HFFc6 (cell line): ENCODE data around the gene RBM20. TPM values are rescaled to one million over a fixed set of nuclear protein-coding genes. Genes with fewer than 3 reads are reported as not detected.

Source experiments
- DNase-seq: peaks from one replicate; pipeline ENCODE4 v3.0.0-alpha.2; 2018
- H3K27ac Mint-ChIP-seq: 2 replicates; pipeline ENCODE4 v1.8.0; 2020; ENCODE audit warnings: mild to moderate bottlenecking, mixed read lengths
- H3K27me3 Mint-ChIP-seq: 2 replicates; pipeline ENCODE4 v1.8.0; 2021; ENCODE audit warnings: mild to moderate bottlenecking, moderate library complexity, mixed read lengths; ENCODE audit not compliant: insufficient read depth
- H3K36me3 Mint-ChIP-seq: 2 replicates; pipeline ENCODE4 v1.8.0; 2021; ENCODE audit warnings: low read depth, mixed read lengths
- H3K4me1 Mint-ChIP-seq: 2 replicates; pipeline ENCODE4 v1.8.0; 2020; ENCODE audit warnings: low read depth, mixed read lengths
- H3K4me3 Mint-ChIP-seq: 2 replicates; pipeline ENCODE4 v1.8.0; 2020; ENCODE audit warnings: mild to moderate bottlenecking, moderate library complexity, mixed read lengths
- H3K9me3 Mint-ChIP-seq: 2 replicates; pipeline ENCODE4 v1.8.0; 2020; ENCODE audit warnings: mild to moderate bottlenecking, mixed read lengths
- total RNA-seq, 6 experiments: library from RNA; stranded (reverse); fragmentation: NEBNext Ultra II Directional; extraction: Animal tissue kit (Norgen Biotek cat#: 25700); gene quantifications; 2 replicates in 1 of 6; 3 replicates in 5 of 6; pipeline ENCODE4 v1.2.3, GENCODE V29; 2021
- TF ChIP-seq, protein P1 (sequence below): fragments of 200-600 bp; sonication (generic); IDR thresholded peaks from 2 replicates; pipeline ENCODE4 v1.5.0; 2021; ENCODE audit warnings: antibody characterized with exemption, mild to moderate bottlenecking

RBM20 gene
- total RNA-seq, 6 experiments from 2014 or later: not detected

DNA sequence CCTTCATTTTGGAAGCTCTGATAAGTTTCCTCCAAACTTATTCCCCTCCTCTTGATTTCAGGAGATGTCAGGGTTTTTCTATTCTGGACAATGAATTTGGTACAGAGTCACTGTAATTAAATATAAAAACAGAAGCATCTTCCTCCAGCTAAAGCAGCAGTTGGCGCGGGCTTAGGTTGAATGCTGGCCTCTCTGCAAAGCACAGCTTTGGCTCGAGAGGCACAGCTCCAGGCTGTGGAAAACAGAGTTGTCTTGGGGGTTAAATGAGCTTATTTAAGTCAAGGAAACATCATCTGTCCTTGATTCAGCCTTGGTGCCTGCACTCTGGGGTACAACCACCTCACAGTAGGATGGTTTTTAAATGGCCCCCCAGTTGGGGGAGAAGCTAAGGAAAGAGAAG is 192.6 kb downstream of the RBM20 start:
- TF ChIP-seq, protein P1, sequence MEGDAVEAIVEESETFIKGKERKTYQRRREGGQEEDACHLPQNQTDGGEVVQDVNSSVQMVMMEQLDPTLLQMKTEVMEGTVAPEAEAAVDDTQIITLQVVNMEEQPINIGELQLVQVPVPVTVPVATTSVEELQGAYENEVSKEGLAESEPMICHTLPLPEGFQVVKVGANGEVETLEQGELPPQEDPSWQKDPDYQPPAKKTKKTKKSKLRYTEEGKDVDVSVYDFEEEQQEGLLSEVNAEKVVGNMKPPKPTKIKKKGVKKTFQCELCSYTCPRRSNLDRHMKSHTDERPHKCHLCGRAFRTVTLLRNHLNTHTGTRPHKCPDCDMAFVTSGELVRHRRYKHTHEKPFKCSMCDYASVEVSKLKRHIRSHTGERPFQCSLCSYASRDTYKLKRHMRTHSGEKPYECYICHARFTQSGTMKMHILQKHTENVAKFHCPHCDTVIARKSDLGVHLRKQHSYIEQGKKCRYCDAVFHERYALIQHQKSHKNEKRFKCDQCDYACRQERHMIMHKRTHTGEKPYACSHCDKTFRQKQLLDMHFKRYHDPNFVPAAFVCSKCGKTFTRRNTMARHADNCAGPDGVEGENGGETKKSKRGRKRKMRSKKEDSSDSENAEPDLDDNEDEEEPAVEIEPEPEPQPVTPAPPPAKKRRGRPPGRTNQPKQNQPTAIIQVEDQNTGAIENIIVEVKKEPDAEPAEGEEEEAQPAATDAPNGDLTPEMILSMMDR: no peak
- no peaks in the 10 kb centered on the region for H3K4me1 Mint-ChIP-seq
- no peak overlapping the region for H3K27ac Mint-ChIP-seq
- no peak for DNase-seq
- peaks cover 19% of the 10 kb centered on the region for H3K27me3 Mint-ChIP-seq
- no peaks in the 10 kb centered on the region for H3K36me3 Mint-ChIP-seq
- no peaks in the 10 kb centered on the region for H3K9me3 Mint-ChIP-seq
- H3K4me3 Mint-ChIP-seq: no peak overlapping the region

DNA sequence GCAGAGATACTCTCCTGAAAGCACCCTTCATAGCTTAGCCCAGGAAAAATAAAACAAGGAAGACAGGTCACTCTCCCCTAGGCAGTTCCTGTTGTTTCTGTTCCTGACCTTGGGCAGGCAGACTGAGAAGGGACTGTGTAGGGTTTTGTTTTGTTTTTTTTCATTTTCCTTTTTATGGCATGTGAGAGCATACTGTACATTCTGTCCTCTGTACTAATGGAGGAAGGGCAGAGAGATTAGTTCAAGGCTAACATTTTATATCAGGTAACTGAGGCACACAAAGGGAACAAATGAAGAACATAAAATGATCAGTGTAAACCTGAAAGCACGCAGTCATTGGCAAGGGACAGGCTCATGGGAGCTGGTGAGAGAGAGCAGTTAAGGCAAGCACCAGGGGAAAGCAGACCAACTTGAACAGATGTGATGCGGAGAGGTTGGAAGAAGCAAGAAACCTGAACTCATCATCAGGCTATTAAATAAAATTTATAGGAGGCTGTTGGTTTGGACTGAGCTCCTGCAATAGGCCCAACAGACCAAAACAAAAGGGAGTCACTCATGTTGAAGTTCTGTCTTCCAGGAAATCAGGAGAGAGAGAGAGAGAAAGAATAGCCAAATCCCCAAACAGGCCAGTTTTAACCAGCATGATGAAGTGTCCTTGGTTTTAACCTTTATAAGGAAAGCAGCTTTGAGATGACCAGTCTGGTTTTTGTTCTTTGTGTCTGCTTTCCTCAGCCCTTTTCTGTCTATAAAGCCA is 193.5 kb downstream of the RBM20 start:
- Mint-ChIP-seq H3K27ac (no peak overlapping the region), H3K27me3 (peaks cover 19% of the 10 kb centered on the region), H3K4me3 (no peak overlapping the region), H3K4me1 (no peaks in the 10 kb centered on the region), H3K36me3 (no peaks in the 10 kb centered on the region), H3K9me3 (no peaks in the 10 kb centered on the region)
- DNase-seq: no peak
- TF ChIP-seq, protein P1: no peak

DNA sequence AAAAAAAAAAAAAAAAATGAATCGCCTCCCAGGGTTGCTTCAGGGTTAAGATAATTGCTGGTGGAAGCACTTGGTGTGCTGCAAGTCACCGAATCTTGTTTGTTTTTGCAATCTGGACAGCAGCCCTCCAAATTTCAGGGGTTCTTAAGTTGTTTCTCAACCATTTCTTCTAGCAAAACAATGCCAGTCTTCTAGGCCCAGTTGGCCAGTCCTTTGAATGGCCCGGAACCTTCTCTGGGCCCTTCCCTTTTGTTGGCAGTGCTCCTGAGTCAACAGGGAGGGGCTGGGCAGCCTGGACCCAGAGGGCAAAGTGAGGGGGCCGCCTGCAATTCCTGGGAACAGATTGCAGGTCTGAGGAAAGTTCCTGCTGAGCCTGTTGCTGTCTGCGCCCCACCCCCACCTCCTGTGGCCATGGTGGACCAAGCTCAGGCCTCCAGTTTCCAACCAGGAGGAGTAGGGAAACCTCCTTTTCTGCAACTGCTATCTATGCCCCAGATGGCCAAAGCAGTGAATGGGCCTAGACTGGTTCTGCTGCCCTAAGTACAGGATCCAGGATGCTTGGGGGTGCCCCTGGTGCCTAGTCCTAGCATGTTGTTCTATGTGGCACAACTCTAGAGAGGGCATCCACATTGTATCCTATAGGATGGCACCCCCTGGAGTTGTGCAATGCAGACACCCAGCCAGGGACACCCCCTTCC is 196.2 kb downstream of the RBM20 start:
- Mint-ChIP-seq H3K27ac (no peak overlapping the region), H3K4me1 (no peaks in the 10 kb centered on the region), H3K4me3 (no peak overlapping the region), H3K36me3 (no peaks in the 10 kb centered on the region), H3K27me3 (peaks cover 16% of the 10 kb centered on the region), H3K9me3 (no peaks in the 10 kb centered on the region)
- TF ChIP-seq, protein P1: no peak
- no peak for DNase-seq

DNA sequence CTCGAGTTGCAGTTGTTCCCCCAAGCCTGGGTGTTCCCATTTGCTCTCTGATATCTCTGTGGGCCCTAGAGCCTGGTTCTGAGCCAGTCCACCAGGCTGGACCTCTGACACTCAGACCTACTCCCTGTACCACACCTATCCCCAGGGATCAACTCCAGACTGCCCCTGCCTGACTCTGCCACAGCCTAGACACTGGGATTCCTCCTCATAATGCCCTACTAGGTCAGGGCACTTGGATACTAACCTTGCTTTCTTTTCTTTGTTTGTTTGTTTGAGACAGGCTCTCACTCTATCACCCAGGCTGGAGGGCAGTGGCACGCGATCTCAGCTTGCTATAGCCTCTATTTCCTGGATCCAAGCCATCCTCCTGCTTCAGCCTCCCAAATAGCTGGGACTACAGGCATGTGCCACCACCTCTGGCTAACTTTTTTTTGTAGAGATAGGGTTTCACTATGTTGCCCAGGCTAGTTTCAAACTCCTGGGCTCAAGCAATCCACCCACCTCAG is 196.8 kb downstream of the RBM20 start:
- no peak for DNase-seq
- no peaks in the 10 kb centered on the region for H3K9me3 Mint-ChIP-seq
- no peak overlapping the region for H3K27ac Mint-ChIP-seq

DNA sequence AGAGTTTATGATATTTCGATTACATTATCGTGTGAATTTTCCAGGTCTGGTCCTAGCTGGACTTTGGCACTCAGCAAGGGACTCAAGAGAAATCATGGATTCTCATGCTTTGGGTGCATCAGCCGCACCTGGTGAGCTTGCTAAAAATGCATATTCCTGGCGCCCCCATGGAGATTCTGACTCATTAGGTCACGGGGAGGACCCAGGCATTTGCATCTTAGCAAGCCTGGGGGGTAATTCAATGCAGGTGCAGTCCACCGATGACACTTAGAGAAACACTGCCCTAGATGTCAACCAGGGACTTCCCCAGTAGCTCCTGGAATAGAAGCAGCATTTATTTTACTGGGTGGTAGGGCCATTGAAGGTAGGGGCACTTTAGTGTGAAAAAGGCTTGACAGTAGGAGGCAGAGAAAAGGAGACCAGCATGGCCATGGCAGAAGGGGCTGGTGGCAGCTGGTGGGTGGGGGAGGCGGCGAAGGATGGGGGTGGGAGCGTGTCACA is 197.7 kb downstream of the RBM20 start:
- Mint-ChIP-seq H3K9me3 (no peaks in the 10 kb centered on the region), H3K4me3 (no peak overlapping the region), H3K36me3 (no peaks in the 10 kb centered on the region), H3K27me3 (peaks cover 12% of the 10 kb centered on the region), H3K27ac (no peak overlapping the region), H3K4me1 (no peaks in the 10 kb centered on the region)
- DNase-seq: no peak
- TF ChIP-seq, protein P1: no peak

More for the DNA sequence above, 196.8 kb downstream of the RBM20 start:
- TF ChIP-seq, protein P1: no peak
- Mint-ChIP-seq H3K4me3 (no peak overlapping the region), H3K27me3 (peaks cover 13% of the 10 kb centered on the region), H3K4me1 (no peaks in the 10 kb centered on the region), H3K36me3 (no peaks in the 10 kb centered on the region)
